NCI-H510A (cell line): ENCODE measurements around the gene SLC34A3.

Experiments used
- DNase-seq: peaks from one replicate; lab custom pipeline; 2025; lab: John Stamatoyannopoulos, UW

Gene SLC34A3

DNA sequence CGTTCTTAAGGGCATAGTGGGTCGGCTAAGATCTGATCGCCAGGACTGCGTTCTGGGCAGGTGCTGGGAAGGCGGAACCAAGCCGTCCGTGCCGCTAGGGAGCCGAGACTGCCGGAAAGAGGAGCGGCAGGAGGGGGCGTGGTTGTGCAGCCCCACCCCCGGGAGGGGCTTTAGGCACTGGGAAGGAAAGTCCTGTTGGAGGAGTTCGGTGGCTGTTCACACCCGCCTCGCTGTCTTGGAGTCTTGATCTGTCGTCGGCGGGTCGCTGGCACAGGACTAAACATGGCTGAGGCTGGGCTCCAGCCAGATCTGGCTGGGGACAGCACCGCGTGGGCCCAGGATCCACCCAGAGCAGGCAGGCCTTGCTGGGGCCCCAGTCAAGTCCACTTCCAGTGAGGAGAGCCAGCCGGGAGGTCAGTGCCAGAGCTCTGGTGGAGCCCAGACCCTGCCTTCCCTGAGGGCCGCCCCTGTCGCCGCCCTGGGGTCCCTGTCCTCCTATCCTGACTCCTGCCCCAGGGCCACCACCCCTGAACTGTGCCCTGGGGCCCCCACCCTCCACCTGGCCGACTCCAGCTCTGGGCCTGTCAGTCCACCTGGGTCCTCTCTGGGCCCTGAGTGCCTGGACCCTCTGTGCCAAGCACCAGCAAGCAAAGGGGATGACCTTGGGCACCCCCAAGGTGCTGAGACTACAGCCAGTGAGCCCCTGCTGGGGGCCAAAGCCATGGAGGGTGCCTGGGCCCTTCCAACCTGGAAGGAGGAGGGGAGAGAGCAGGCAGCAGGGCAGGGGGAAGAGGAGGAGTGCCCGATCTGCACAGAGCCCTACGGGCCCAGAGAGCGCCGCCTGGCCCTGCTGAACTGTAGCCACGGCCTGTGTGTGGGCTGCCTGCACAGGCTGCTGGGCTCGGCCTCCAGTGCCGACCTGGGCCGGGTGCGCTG, 13.2 kb upstream of the SLC34A3 start:
- peak; percentile 78 for DNase-seq

DNA sequence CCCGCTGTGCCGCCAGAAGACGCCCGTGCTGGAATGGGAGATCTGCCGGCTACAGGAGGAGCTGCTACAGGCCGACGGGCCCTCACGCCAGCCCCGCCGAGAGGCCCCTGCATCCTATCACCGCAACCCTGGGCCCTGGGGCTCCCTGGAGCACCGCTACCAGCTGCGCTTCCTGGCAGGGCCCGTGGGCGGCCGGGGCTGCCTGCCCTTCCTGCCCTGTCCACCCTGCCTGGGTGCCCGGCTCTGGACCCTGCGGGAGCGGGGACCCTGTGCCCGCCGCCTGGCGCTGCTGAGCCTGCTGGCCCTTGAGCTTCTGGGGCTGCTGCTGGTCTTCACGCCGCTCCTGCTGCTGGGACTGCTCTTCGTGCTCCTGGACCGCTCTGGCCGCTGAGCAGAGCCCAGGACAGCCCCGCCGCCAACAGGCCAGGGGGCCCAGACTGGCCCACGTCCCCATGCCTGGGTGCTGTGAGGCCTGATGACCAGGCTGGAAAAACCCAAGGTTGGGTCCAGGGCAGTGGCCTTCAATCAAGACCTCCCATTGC, 12.4 kb upstream of the SLC34A3 start:
- DNase-seq: no peak

DNA sequence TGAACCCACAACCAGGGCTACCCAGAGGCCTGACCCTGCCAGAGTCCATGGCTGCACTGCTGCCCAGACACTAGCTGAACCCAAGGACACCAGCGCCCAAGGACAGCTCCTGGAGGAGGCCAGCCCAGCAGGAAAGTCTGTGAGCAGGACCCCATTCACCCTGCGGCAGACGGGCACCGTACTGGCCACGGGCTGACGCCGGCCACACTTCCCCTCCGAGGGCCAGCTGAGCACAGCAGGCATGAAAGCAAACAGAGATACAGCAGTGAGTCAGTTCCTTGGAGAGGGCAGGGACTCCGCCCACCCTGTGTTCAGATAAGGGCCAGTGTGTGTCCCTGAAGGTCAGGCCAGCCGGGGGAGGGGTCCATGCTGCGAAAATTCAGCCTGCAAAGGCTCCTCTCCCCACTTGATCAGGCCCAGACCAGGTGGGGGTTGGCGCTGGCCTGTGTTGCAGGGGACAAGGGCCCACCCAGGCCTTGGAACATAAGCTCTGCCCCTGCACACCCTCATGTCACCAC, 11.9 kb upstream of the SLC34A3 start:
- DNase-seq: no peak

DNA sequence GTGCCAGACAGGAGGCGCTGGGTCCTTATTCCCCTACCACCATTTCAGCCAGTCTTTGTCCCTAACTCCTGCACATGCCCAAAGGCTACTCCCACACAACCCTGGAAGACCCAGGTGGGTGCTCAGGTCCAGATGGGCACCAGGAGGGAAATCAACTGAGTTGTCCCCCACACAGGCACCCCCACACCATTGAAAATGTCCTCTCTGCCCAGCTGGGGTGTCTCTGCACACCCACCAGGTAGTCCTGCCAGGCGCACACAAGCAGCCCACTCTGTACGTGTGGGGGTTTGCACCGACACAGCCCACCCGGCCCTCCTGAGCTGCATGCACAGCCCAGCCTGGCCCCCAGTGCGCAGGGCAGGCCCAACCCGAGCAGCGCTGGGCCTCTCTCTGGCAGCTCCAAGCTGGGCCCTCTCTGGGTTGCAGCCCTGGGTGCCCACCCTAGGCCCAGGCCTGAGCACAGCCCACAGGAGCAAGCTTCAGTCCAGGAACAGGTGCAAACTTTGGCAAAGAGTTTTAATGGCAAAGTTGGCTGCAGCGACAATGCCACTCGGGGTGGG, 10.9 kb upstream of the SLC34A3 start:
- DNase-seq: no peak

DNA sequence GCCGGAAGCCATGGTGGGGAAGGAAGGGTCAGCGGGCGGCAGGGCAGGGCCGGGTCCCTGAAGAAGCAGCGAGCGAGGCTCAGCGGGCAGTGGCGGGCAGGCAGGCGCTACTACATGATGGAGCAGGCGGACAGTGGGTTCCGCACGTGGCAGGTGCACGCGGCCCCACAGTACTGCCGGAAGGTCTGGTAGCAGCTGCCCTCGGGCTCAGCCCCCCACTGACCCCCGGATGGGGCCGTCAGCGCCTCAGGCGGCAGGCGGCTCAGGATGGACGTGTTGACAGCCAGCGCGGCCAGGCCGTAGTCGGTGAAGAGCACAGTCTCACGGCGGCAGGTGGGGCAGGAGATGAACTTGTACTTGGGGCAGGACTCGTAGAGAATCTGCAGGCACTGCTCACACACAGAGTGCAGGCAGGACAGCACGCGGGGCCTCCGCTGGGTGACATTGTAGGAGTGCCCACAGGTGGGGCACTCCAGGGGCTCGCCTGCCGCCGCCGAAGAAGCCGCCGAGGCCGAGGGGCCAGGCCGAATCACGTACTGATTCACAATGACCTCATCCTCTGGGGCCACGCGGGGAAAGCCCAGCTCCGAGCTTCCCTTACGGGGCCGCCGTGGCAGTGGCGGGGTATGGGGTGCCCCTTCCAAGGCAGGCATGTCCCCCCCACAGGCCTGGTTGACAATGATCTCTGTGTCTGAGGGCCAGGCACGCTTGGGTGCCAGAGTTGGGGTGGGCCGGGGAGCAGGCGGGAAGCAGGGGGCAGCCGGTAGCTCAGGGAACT, 10.2 kb upstream of the SLC34A3 start:
- no peak for DNase-seq

DNA sequence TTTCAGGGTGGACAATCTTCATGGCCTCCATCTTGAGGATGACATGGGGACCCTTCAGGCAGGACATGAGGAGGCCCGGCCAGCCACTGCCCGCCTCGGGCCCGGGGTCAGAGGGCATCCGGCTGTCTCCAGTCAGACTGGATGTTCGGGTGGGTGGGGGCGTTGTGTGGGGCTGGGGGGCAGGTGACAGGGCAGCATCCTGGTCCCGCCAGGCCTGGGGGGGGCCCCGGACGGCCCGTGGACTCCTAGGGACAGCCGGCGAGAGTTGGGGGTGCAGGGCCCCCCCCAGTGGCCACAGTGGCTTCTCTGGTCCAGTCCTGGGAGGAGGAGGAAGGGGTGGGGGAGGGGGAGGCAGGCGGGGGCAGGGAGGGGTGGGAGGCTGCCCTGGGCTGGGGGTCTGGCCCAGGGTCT, 9.6 kb upstream of the SLC34A3 start:
- DNase-seq: no peak

DNA sequence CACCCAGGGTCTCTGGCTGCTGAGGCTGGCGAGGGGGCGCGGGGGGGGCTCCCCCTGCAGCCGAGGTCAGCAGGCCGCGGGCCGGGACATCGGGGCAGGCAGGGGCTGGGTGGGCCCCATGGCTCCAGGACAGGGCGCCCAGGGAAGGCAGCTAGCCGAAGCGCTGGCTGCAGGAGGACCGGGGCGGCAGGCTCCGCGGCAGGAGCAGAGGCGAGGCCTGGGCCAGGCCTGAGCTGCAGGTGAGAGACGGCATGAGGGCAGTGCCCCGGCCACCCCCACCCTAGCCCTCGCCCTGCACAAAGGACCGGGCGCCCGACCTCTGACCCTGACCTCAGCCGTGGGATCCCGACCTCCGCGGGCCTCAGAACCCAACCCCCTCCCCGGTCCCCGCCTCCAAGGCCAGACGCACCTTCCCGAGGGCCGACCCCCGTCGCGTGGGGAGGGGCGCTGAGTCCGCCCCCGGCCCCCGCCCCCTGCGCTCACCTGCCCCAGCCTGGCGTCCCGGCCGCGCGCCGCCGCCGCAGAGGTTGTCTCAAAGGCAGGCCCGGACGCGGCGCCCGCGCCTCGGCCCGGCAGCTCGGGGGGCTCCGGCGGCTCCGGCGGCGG, 9.1 kb upstream of the SLC34A3 start:
- peak; percentile 43 for DNase-seq

DNA sequence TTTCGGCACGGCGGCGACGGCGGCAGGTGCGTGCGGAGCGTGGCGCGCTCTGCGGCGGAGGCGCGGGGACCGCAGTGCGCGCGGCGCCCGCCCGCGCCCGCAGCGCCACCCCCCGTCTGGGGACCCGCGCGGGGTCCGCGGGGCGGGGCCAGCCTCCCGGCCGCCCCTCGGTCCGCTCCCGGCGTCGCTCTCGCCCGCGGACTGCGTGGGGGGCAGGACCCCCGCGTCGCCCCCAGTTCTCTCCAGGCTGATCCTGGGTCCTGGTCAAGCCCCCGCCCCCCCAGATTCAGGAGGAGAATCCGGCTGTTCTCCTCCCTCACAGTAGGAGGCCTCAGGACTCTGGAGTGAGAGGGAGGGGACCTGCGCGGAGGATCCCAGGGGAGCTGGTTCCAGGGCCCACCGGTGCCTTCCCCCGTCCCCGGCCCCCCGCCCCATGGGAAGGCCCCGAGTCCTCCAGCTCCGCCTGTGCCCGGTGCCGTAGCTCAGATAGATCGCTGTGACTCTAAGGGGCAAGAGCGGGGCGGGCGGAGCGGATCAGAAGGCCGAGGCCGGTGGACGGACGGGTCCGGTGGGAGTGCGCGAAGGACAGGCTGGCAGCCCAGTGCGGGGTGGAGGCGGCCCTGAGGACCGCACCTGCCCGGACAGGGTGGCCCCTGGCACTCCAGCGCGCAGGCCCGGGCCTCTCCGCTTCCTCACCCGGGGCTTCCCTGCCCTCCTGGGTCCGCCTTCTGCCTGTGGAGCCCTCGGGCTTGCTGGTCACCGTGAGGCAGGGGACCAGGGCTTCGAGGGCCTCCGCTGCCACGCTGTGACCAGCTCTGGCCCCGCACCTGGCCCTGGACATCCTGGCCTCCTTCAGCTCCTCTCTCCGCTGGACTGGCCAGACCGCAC, 8.3 kb upstream of the SLC34A3 start, which contains the start of gene RNF208:
Gene RNF208 (minus strand): TSS at position 51 of the 888 bp plus-strand sequence. CDS start 1,028 bp downstream, outside the sequence.
- no peak for DNase-seq

DNA sequence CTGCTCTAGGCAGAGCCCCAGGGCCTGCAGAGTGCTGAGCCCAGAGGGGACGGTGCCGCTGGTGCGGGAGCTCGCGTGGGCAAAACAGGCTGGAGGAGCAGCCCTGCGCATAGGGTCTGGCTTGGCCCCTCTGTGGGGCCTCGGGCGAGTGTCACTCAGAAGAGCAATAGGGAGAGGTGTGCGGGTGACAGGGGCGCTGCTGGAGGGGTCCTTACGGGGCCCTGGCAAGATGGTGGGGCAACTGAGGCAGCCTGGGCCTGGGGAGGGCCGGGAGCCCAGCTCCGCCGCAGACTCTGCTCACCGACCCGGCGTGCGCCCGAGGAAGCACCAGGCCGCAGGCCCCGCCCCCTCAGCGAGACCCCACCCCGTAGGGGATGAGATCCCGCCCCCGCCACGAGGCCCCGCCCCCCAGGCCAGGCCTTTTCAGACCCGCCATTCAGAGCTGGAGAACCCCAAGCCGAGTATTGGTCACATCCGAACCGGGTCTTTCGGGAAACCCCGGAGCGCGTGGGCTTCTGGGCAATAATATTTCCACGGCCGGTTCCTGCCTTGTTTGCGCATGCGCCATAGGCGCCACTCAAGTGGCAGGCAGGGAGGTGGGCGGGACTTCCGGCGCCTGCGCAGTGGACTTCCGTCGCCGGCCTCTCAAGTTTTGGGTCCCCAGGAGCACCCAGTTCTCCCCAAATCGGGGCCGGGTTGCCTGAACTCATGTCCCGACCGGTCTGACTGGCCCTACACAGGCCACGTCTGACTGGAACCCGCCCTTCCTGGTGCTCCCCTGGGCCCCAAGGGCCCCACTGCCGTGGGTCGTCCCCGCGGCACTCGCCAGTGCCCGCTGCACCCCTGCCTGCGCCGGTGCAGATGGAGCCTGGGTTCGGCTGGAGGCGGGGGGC, 7.4 kb upstream of the SLC34A3 start:
- peak; percentile 82 for DNase-seq

DNA sequence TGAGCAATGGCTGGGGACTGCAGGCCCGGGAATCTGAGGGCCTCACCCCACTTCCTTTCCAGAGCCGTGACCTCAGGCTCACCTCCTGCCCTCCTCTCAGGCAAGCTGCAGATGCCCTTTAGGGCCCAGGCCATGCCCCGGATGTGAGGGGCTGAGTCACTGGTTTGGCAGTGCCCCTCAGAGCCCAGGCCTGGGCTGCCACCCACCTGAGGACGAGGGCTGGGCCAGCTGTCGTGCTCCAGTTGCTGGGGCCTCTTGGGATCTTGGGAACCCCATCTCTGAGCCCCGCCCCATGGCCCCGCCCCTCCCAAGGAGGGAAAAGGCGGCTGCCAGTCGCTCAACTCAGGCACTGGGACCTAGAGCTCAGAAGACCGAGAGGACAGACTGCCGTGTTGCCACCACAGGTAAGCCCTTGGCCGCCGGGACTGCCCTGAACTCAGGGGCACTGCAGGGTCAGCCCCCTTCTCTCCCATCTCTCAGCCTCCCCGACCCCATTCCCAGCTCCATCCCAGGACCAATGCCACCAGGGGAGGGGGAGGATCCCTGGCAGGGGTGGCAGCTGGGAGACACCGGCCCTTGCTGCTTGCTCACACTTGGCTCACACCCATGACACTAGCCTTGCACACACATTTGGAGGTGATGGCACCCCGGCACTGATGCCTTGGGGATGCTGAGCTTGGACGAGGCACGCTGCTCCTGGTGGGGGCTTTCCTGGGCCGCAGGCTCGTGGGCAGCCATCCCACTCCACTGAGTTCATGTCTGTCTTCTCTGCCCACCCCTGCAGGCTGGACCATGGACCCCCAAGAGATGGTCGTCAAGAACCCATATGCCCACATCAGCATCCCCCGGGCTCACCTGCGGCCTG, 5.6 kb upstream of the SLC34A3 start, which contains the start of gene CYSRT1:
Gene CYSRT1 (plus strand): TSS at position 345 of the 865 bp plus-strand sequence. CDS start 448 bp downstream, at position 793.
- DNase-seq: no peak

DNA sequence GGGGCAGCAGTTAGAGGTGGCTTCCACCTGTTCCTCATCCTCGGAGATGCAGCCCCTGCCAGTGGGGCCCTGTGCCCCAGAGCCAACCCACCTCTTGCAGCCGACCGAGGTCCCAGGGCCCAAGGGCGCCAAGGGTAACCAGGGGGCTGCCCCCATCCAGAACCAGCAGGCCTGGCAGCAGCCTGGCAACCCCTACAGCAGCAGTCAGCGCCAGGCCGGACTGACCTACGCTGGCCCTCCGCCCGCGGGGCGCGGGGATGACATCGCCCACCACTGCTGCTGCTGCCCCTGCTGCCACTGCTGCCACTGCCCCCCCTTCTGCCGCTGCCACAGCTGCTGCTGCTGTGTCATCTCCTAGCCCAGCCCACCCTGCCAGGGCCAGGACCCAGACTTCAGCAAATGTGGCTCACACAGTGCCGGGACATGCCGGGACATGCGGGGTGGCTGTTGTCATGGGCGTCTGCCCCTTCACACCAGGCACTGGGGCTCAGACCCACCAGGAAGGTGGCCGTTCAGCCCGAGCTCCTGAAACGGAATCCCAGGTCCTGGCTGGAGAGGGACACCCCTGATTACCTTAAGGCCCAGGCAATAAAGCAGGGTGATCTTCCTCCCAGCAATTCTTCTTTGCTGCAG, 4.9 kb upstream of the SLC34A3 start:
- no peak for DNase-seq

DNA sequence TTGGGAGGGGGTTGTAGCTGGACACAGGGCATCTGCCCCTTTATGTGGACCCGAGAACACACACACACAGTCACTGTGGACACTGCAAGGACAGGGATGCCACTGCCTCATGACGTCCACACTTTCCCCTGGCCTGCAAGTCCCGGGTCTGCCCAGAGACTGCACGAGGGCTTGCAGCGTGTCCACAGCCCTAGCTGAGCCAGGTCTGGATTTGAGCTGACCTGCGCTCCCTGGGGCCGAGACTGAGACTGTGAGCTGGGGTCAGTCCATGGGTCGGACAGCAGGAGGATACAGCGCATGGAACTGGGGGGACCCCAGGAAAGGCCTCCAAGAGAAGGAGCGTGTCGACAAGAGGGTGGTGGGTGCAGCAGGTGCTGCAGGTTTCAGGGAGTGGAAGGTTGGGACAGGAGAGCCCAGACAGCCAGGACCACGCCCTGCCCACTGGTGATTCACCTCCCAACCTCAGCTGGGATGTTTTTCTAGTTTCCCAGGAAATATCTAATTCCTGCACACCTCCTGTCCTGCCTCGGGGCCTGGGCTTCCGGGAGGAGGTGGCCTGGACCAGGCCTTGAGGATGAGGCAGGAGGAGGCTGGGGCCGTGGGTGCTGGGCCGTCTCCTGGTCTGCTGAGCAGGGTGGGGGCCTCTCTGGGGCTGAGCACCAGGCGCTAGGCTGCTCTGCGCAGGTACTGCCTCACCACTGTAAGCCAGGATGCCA, 4.2 kb upstream of the SLC34A3 start:
- no peak for DNase-seq

DNA sequence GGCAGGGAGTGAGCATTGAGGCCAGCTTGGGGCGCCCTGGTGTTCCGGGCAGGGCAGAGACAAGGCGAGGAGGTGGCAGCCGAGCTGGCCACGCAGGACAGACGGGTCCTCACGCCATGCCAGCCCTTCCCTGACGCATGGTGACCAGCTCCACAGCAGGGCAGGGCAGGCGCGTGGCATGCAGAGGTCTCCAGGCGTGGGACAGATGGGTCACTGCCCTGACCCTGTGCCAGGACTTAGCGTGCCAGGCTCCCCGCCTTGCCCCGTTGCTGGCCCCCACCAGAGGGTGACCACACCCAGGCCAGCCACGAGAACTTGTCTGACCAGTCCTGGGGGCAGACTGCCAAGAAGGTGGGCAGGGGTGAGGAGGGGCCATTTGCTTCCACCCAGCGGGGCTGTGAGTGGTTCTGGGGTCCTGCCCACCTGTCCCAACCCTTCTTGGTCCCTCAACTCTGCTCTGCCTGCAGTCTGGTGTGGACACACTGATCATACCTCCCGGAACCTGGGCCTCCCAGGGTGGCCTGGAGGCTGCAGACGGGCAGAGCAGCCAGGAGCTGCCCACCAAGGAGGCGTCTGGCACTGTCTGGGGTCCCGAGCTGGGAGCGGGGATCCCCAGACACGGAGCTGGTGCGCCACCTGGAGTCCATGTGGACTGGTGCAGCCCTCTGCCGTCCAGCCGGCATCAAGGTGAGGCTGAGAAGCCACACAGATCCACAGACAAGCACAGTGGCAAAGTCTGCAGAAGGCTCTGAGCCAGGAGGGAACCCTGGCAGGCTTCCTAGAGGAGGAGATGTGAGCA, 3.4 kb upstream of the SLC34A3 start, which contains the start of gene RNF224:
Gene RNF224 (plus strand): TSS at position 449 of the 799 bp plus-strand sequence. CDS start 834 bp downstream, outside the sequence.
- peak; percentile 42 for DNase-seq

DNA sequence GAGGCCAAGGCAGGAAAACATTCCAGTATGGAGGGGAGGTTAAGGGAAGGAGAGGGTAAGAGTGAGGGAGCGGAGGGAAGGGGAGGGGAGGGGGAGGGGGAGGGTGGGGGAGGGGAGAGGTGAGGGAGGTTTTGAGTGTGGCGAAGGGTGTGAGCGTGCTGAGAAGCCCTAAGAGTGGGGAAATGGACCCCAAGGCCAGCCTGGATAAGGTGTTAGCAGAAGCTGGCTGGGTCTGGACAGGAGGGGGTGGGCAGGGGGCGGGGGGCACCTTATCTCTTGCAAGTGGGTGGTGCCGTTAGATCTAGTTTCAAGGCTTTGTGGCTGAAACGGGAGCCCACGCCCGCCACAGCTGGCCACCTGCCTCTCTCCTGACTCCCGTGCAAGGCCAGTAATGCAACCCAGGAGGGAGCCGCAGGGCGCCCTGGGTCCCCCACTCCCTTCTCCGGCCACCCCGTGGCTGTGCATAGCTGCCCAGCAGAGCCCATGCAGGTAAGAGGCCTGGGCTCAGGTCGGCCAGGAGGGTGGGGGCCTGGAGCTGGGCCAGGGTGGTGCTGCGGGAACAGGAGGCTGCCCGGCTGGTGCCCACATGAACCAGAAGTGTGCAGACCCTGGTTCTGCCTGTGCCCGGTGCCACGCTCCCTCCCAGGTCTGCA, 2.7 kb upstream of the SLC34A3 start:
- no peak for DNase-seq

DNA sequence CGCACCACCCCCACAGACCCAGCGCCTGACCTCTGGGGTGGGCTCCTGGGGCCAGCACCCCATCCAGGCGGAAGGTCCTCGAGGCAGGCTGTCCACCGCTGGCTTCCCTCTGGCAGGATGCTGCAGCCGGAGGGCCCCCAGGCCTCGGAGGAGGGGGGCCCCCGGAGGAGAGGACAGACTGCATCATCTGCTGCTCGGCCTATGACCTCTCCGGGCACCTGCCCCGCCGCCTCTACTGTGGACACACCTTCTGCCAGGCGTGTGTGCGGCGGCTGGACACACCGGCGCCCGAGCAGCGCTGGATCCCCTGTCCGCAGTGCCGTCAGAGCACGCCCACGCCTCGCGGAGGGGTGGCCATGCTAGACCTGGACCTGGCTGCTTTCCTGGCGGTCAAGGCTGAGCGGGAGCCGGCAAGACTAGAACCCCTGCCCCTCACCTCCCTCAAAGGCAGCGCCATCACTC, 2.2 kb upstream of the SLC34A3 start:
- DNase-seq: no peak
